Lower leg skin (tissue), 4 donors: ENCODE measurements around the gene FRMD8. TPM values are rescaled to one million over a fixed set of nuclear protein-coding genes. Genes with fewer than 3 reads are reported as not detected.

ENCODE experiments used
- DNase-seq, 2 donors: peaks; one replicate each; pipeline ENCODE4 v3.0.0-alpha.2; 2019; ENCODE audit warnings: low spot score in 2 of 2
- H3K4me3 ChIP-seq: fragments of 200-600 bp; sonication (generic); 2 replicates; pipeline ENCODE4 v1.5.1; 2017; ENCODE audit warnings: mild to moderate bottlenecking, low read depth; ENCODE audit not compliant: poor library complexity, severe bottlenecking
- POLR2A ChIP-seq, 2 donors: fragments of 450-650 bp; IDR thresholded peaks; one replicate each; pipeline ENCODE4 v1.6.1; 2016 to 2017; ENCODE audit warnings: antibody characterized with exemption in 2 of 2, mild to moderate bottlenecking in 1 of 2, moderate library complexity in 1 of 2
- WGBS, 2 donors: methylation state at CpG; one replicate each; pipeline ENCODE4 v1.1.5; 2018; 5-methylcytosine and 5-hydroxymethylcytosine counted together
- intact Hi-C: fragments of 100-400 bp; cut with DNase I; formaldehyde crosslinking; loops from one replicate; pipeline ENCODE4 v1.15.0; 2023; ENCODE audit warnings: low total_unique reads
- total RNA-seq, 4 donors: library from RNA; depleted of rRNA; stranded (reverse); fragments of >200 nt; gene quantifications; one replicate each; pipeline ENCODE4 v1.1.0, GENCODE V29; 2016
- TF ChIP-seq, protein P1 (sequence below), 3 donors: fragments of 450-650 bp; IDR thresholded peaks; one replicate each; pipeline ENCODE4 v1.5.1; 2016; ENCODE audit warnings: antibody characterized with exemption in 3 of 3, mild to moderate bottlenecking in 3 of 3, moderate library complexity in 2 of 3

Gene FRMD8
- total RNA-seq, 4 donors from 2014 or later: 81.8 to 135 (median 112) TPM

GRCh38 chr11:65423516-65424204 lies 37.2 kb downstream of the FRMD8 start:
- peak in 1 of 2 donors; percentile 85 for DNase-seq
- WGBS, 2 donors: 0 to 5% methylated on average over 19 of the region's 19 CpGs
- H3K4me3 ChIP-seq: peak overlapping the region; percentile 95
- intact Hi-C loops: loop anchor here (5.0 kb wide), 1 partner anchor 74 kb away; the partner anchor contains the start of gene MALAT1
- TF ChIP-seq, protein P1, sequence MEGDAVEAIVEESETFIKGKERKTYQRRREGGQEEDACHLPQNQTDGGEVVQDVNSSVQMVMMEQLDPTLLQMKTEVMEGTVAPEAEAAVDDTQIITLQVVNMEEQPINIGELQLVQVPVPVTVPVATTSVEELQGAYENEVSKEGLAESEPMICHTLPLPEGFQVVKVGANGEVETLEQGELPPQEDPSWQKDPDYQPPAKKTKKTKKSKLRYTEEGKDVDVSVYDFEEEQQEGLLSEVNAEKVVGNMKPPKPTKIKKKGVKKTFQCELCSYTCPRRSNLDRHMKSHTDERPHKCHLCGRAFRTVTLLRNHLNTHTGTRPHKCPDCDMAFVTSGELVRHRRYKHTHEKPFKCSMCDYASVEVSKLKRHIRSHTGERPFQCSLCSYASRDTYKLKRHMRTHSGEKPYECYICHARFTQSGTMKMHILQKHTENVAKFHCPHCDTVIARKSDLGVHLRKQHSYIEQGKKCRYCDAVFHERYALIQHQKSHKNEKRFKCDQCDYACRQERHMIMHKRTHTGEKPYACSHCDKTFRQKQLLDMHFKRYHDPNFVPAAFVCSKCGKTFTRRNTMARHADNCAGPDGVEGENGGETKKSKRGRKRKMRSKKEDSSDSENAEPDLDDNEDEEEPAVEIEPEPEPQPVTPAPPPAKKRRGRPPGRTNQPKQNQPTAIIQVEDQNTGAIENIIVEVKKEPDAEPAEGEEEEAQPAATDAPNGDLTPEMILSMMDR (IDR thresholded peaks at IDR 0.05): no peak
- no peak for TF ChIP-seq POLR2A (IDR thresholded peaks at IDR 0.05)

DNA sequence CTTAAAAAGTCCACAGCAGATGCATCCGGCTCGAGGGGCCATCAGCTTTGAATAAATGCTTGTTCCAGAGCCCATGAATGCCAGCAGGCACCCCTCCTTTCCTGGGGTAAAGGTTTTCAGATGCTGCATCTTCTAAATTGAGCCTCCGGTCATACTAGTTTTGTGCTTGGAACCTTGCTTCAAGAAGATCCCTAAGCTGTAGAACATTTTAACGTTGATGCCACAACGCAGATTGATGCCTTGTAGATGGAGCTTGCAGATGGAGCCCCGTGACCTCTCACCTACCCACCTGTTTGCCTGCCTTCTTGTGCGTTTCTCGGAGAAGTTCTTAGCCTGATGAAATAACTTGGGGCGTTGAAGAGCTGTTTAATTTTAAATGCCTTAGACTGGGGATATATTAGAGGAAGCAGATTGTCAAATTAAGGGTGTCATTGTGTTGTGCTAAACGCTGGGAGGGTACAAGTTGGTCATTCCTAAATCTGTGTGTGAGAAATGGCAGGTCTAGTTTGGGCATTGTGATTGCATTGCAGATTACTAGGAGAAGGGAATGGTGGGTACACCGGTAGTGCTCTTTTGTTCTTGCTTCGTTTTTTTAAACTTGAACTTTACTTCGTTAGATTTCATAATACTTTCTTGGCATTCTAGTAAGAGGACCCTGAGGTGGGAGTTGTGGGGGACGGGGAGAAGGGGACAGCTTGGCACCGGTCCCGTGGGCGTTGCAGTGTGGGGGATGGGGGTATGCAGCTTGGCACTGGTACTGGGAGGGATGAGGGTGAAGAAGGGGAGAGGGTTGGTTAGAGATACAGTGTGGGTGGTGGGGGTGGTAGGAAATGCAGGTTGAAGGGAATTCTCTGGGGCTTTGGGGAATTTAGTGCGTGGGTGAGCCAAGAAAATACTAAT lies 38.0 kb downstream of the FRMD8 start:
- DNase-seq: peak in 1 of 2 donors; percentile 91
- TF ChIP-seq, protein P1 (IDR thresholded peaks at IDR 0.05): no peak
- no peak for TF ChIP-seq POLR2A (IDR thresholded peaks at IDR 0.05)
- WGBS, 2 donors: 0% methylated on average over 18 of the region's 18 CpGs
- peak overlapping the region; percentile 95 for H3K4me3 ChIP-seq
- intact Hi-C loops: loop anchor here (5.0 kb wide), 1 partner anchor 73 kb away; the partner anchor contains the start of gene MALAT1

DNA sequence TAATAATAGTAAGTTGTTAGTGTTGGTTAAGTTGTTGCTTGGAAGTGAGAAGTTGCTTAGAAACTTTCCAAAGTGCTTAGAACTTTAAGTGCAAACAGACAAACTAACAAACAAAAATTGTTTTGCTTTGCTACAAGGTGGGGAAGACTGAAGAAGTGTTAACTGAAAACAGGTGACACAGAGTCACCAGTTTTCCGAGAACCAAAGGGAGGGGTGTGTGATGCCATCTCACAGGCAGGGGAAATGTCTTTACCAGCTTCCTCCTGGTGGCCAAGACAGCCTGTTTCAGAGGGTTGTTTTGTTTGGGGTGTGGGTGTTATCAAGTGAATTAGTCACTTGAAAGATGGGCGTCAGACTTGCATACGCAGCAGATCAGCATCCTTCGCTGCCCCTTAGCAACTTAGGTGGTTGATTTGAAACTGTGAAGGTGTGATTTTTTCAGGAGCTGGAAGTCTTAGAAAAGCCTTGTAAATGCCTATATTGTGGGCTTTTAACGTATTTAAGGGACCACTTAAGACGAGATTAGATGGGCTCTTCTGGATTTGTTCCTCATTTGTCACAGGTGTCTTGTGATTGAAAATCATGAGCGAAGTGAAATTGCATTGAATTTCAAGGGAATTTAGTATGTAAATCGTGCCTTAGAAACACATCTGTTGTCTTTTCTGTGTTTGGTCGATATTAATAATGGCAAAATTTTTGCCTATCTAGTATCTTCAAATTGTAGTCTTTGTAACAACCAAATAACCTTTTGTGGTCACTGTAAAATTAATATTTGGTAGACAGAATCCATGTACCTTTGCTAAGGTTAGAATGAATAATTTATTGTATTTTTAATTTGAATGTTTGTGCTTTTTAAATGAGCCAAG lies 38.9 kb downstream of the FRMD8 start:
- H3K4me3 ChIP-seq: peak overlapping the region; percentile 95
- intact Hi-C loops: no loop called here
- TF ChIP-seq POLR2A (IDR thresholded peaks at IDR 0.05): no peak
- TF ChIP-seq, protein P1 (IDR thresholded peaks at IDR 0.05): no peak
- DNase-seq: peak in 1 of 2 donors; percentile 85
- WGBS, 2 donors: 0% methylated on average over 9 of the region's 9 CpGs

DNA sequence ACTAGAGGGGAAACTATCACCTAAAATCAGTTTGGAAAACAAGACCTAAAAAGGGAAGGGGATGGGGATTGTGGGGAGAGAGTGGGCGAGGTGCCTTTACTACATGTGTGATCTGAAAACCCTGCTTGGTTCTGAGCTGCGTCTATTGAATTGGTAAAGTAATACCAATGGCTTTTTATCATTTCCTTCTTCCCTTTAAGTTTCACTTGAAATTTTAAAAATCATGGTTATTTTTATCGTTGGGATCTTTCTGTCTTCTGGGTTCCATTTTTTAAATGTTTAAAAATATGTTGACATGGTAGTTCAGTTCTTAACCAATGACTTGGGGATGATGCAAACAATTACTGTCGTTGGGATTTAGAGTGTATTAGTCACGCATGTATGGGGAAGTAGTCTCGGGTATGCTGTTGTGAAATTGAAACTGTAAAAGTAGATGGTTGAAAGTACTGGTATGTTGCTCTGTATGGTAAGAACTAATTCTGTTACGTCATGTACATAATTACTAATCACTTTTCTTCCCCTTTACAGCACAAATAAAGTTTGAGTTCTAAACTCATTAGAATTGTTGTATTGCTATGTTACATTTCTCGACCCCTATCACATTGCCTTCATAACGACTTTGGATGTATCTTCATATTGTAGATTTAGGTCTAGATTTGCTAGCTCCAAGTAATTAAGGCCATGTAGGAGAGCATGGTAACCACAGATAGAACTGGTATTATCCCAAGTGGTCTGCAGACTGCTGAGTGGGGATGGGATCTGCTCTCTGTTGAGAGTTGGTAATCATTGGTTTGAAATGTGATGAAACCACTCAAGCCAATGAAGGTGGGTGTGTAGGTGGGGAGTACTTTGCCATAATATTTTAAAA lies 39.8 kb downstream of the FRMD8 start:
- H3K4me3 ChIP-seq: peak overlapping the region; percentile 95
- WGBS, 2 donors: 1 to 2% methylated on average over 9 of the region's 9 CpGs
- TF ChIP-seq, protein P1 (IDR thresholded peaks at IDR 0.05): no peak
- TF ChIP-seq POLR2A (IDR thresholded peaks at IDR 0.05): no peak
- DNase-seq: no peak
- intact Hi-C loops: no loop called here
